Stimulated activated CD8-positive, alpha-beta memory T cell treated with anti-CD3 and anti-CD28 coated beads, Interleukin-12 subunit alpha, Interleukin-12 subunit beta, amount 100 ng/mL, for 4 hours (primary cell): ENCODE measurements around the gene TMED6.
"Not testable (repeated sequence)": the region's sequence is repeated elsewhere in the genome, so short reads cannot be mapped to it uniquely, and the experiment has no call there.

Experiments
- DNase-seq: peaks from one replicate; pipeline ENCODE4 v3.0.0-alpha.2; 2020; ENCODE audit warnings: low read depth

The TMED6 gene

GRCh38 chr16:69301861-69302260 lies 49.7 kb downstream of the TMED6 start:
- no peak for DNase-seq

GRCh38 chr16:69301187-69301586 lies 50.4 kb downstream of the TMED6 start:
- no peak for DNase-seq

GRCh38 chr16:69298261-69298660 lies 53.3 kb downstream of the TMED6 start:
- no peak for DNase-seq

GRCh38 chr16:69296771-69297170 lies 54.8 kb downstream of the TMED6 start:
- not testable (repeated sequence) for DNase-seq

- no peak for DNase-seq
Measured at GRCh38 chr16:69294051-69294450, 57.5 kb downstream of the TMED6 start.

- DNase-seq, result no peak
Measured at GRCh38 chr16:69293401-69293800, 58.2 kb downstream of the TMED6 start.
